Calu3 (cell line): ENCODE data around the gene CCL26. TPM values are rescaled to one million over a fixed set of nuclear protein-coding genes. Genes with fewer than 3 reads are reported as not detected.

Experiments
- BruUV-seq: library from RNA; stranded (reverse); fragments of 400-500 nt; replicated peaks from 2 replicates; lab custom pipeline; 2021; lab: Mats Ljungman, UMichigan
- CTCF ChIA-PET: fragments of 300-600 bp; sonication (Branson Sonifier 250); formaldehyde crosslinking; loops from one replicate; lab custom pipeline; 2022; ENCODE audit warnings: antibody characterized with exemption; lab: Charles Lee
- DNase-seq: peaks from one replicate; pipeline ENCODE4 v3.0.0; 2022
- H3K27ac Mint-ChIP-seq: one replicate; pipeline ENCODE4 v1.8.0; 2022; ENCODE audit warnings: mixed read lengths; ENCODE audit not compliant: unreplicated experiment
- H3K27me3 Mint-ChIP-seq: one replicate; pipeline ENCODE4 v1.8.0; 2022; ENCODE audit warnings: mixed read lengths; ENCODE audit not compliant: unreplicated experiment
- H3K36me3 Mint-ChIP-seq: one replicate; pipeline ENCODE4 v1.8.0; 2022; ENCODE audit warnings: mild to moderate bottlenecking, moderate library complexity, mixed read lengths; ENCODE audit not compliant: insufficient read depth, unreplicated experiment
- H3K4me1 Mint-ChIP-seq: one replicate; pipeline ENCODE4 v1.8.0; 2022; ENCODE audit warnings: mild to moderate bottlenecking, low read depth, mixed read lengths; ENCODE audit not compliant: unreplicated experiment
- H3K4me3 Mint-ChIP-seq: one replicate; pipeline ENCODE4 v1.8.0; 2022; ENCODE audit warnings: mild to moderate bottlenecking, low read depth, moderate library complexity, mixed read lengths; ENCODE audit not compliant: unreplicated experiment
- H3K9me3 Mint-ChIP-seq: one replicate; pipeline ENCODE4 v1.8.0; 2022; ENCODE audit warnings: low read depth, mixed read lengths; ENCODE audit not compliant: unreplicated experiment
- CTCF ChIP-seq: fragments of 200-600 bp; IDR thresholded peaks from one replicate; pipeline ENCODE4 v1.8.0; 2022; ENCODE audit warnings: antibody characterized with exemption; ENCODE audit not compliant: unreplicated experiment
- intact Hi-C: fragments of 100-400 bp; cut with micrococcal nuclease; formaldehyde crosslinking; loops from one replicate; pipeline ENCODE4 v1.10.0; 2022; ENCODE audit not compliant: unreplicated experiment
- total RNA-seq: library from RNA; stranded (reverse); gene quantifications from 2 replicates; pipeline ENCODE4 v1.2.3, GENCODE V29; 2022

Gene CCL26
- total RNA-seq, 1 experiment from 2014 or later = not detected

GRCh38 chr7:75743455-75743859 lies 28.6 kb downstream of the CCL26 start:
- Mint-ChIP-seq H3K27ac (no peak overlapping the region), H3K9me3 (peaks cover 3% of the 10 kb centered on the region), H3K4me1 (peaks cover 11% of the 10 kb centered on the region), H3K36me3 (peaks cover 22% of the 10 kb centered on the region), H3K4me3 (no peak overlapping the region), H3K27me3 (peaks cover 12% of the 10 kb centered on the region)
- no TSS peak for BruUV-seq
- CTCF ChIA-PET = no interaction called here
- intact Hi-C loops = no loop called here
- no peak for TF ChIP-seq CTCF
- no peak for DNase-seq

- Mint-ChIP-seq H3K27ac (no peak overlapping the region), H3K9me3 (peaks cover 3% of the 10 kb centered on the region), H3K27me3 (peaks cover 12% of the 10 kb centered on the region), H3K4me3 (no peak overlapping the region), H3K4me1 (peaks cover 11% of the 10 kb centered on the region), H3K36me3 (peaks cover 25% of the 10 kb centered on the region)
- intact Hi-C loops = no loop called here
- no peak for DNase-seq
- CTCF ChIA-PET = no interaction called here
- TF ChIP-seq CTCF = no peak
- BruUV-seq = no TSS peak
Observed at GRCh38 chr7:75740846-75741497, 31.0 kb downstream of the CCL26 start.

DNA sequence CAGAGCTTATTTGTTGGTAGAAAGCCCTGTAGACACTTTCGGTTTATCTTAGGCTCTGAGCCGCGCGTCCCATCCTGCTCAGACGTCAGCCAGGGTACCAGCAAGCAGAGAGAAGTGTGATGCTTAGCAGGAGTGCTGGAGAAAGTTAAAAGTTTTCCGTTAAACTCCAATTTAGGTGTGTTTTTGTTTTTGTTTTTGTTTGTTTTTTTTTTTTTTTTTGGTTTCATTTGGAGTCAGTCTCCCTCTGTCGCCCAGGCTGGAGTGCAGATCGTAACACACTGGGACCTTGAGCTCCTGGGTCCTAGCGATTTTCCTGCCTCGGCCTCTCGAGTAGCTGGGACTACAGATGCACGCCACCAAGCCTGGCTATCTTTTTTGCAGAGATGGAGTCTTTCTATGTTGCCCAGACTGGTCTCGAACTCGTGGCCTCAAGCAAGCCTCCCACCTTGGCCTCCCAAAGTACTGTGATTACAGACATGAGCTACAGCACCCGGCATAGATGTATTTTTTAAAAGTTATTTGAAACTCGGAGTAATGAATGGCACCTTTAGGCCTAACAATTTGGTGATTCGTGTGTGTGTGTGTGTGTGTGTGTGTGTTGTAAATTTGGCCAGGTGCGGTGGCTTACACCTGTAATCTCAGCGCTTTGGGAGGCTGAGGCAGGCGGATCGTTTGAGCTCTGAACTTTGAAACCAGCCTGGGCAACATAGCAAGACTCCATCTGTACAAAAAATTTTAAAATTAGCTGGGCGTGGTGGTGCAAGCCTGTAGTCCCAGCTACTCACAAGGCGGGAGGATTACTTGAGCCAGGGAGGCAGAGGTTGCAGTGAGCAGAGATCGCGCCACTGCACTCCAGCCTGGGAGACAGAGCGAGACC lies 32.0 kb downstream of the CCL26 start:
- intact Hi-C loops = loop anchor here (5.0 kb wide), 1 partner anchor 38 kb away; no protein-coding TSS in a partner anchor
- Mint-ChIP-seq H3K4me3 (peak overlapping the region; percentile 82), H3K4me1 (peaks cover 11% of the 10 kb centered on the region), H3K36me3 (peaks cover 25% of the 10 kb centered on the region), H3K27me3 (peaks cover 12% of the 10 kb centered on the region), H3K9me3 (peaks cover 3% of the 10 kb centered on the region), H3K27ac (peak overlapping the region; percentile 19)
- TF ChIP-seq CTCF = no peak
- BruUV-seq = no TSS peak
- DNase-seq = no peak
- CTCF ChIA-PET = interaction anchor here (0.6 to 1.1 kb wide), 8 partner anchors 8 to 288 kb away, joined by 3 to 8 read pairs (median 5); no protein-coding TSS in a partner anchor

GRCh38 chr7:75738975-75739795 lies 32.8 kb downstream of the CCL26 start:
- Mint-ChIP-seq H3K9me3 (peaks cover 3% of the 10 kb centered on the region), H3K4me3 (peak overlapping the region; percentile 88), H3K27ac (peak overlapping the region; percentile 19), H3K4me1 (peaks cover 11% of the 10 kb centered on the region), H3K36me3 (peaks cover 25% of the 10 kb centered on the region), H3K27me3 (peaks cover 12% of the 10 kb centered on the region)
- intact Hi-C loops = loop anchor here (5.0 kb wide), 1 partner anchor 37 kb away; no protein-coding TSS in a partner anchor
- BruUV-seq = no TSS peak
- no peak for TF ChIP-seq CTCF
- DNase-seq = peak; percentile 98
- CTCF ChIA-PET = interaction anchor here (0.6 to 2.0 kb wide), 8 partner anchors 9 to 287 kb away, joined by 3 to 8 read pairs (median 4); no protein-coding TSS in a partner anchor
